Activated naive CD4-positive, alpha-beta T cell treated with anti-CD3 and anti-CD28 coated beads, Interleukin-2, amount 50 U/mL, for 72 hours (primary cell): ENCODE data around the gene GOLM1. TPM values are rescaled to one million over a fixed set of nuclear protein-coding genes. Genes with fewer than 3 reads are reported as not detected.

Experiments used
- total RNA-seq, 2 donors: library from RNA; stranded (reverse); gene quantifications; one replicate each; pipeline ENCODE4 v1.2.3, GENCODE V29; 2022

Gene GOLM1
- total RNA-seq, 2 donors from 2014 or later: 0.87 to 3.5 TPM

Other genes starting within 250 kb of the GOLM1 start
- gene NAA35, start 158.4 kb downstream of the GOLM1 start, total RNA-seq: 10 to 100 TPM; 23.2 to 28.7 TPM
- under 1 TPM; 0.39 to 0.59 TPM for gene C9orf153, start 160.1 kb upstream of the GOLM1 start, total RNA-seq
- gene ISCA1, start 183.0 kb upstream of the GOLM1 start, total RNA-seq: 10 to 100 TPM; 19.4 to 23.6 TPM